ENCODE measurements around the gene OPHN1. TPM values are rescaled to one million over a fixed set of nuclear protein-coding genes. Genes with fewer than 3 reads are reported as not detected.

The OPHN1 gene
- total RNA-seq, 1 experiment from 2014 or later = 4.4 TPM

- TF ChIP-seq ARID4B (CRISPR knock-in tag; IDR thresholded peaks at IDR 0.05; ENCODE audit: borderline replicate concordance) (no peak), OVOL2 (CRISPR knock-in tag; IDR thresholded peaks at IDR 0.05; ENCODE audit: borderline replicate concordance) (no peak), SMAD3 (CRISPR knock-in tag; IDR thresholded peaks at IDR 0.05; ENCODE audit: borderline replicate concordance) (no peak)
Measured at GRCh38 chrX:68254738-68255645, 178.3 kb downstream of the OPHN1 start (continued).

- CTCF ChIA-PET = no interaction called here
- POLR2A ChIA-PET = no interaction called here
- H3K36me3 Mint-ChIP-seq = no peaks in the 10 kb centered on the region
- TF ChIP-seq CBFB (CRISPR knock-in tag; IDR thresholded peaks at IDR 0.05; ENCODE audit: low read depth) (no peak), SMAD4 (CRISPR knock-in tag; IDR thresholded peaks at IDR 0.05) (no peak), ZNF281 (CRISPR knock-in tag; IDR thresholded peaks at IDR 0.05) (no peak), NFYB (CRISPR knock-in tag; conservative IDR thresholded peaks at IDR 0.05; ENCODE audit: low read depth) (no peak), FOXP1 (CRISPR knock-in tag; IDR thresholded peaks at IDR 0.05; ENCODE audit: borderline replicate concordance) (no peak), SP1 (CRISPR knock-in tag; conservative IDR thresholded peaks at IDR 0.05) (no peak), NFATC4 (CRISPR knock-in tag; IDR thresholded peaks at IDR 0.05) (no peak), USF1 (CRISPR knock-in tag; IDR thresholded peaks at IDR 0.05) (no peak), E2F5 (CRISPR knock-in tag; IDR thresholded peaks at IDR 0.05) (no peak), HMGA2 (CRISPR knock-in tag; IDR thresholded peaks at IDR 0.05) (no peak), ESRRA (CRISPR knock-in tag; IDR thresholded peaks at IDR 0.05; ENCODE audit: borderline replicate concordance) (no peak), AFF4 (CRISPR knock-in tag; IDR thresholded peaks at IDR 0.05; ENCODE audit: borderline replicate concordance) (no peak), EMX1 (CRISPR knock-in tag; IDR thresholded peaks at IDR 0.05) (no peak), GTF2I (CRISPR knock-in tag; conservative IDR thresholded peaks at IDR 0.05) (no peak), SOX15 (CRISPR knock-in tag; IDR thresholded peaks at IDR 0.05) (no peak), ZNF425 (CRISPR knock-in tag; conservative IDR thresholded peaks at IDR 0.05) (no peak), ZNF232 (CRISPR knock-in tag; IDR thresholded peaks at IDR 0.05) (no peak), GRHL2 (CRISPR knock-in tag; IDR thresholded peaks at IDR 0.05; ENCODE audit: insufficient replicate concordance, severe bottlenecking) (no peak)
- H3K4me3 Mint-ChIP-seq = no peak overlapping the region
- no peaks in the 10 kb centered on the region for H3K4me1 Mint-ChIP-seq
- DNase-seq (ENCODE audit: low spot score) (no peak), ATAC-seq (no peak)
- H3K27me3 Mint-ChIP-seq (ENCODE audit: low read depth) = no peaks in the 10 kb centered on the region
- no peaks in the 10 kb centered on the region for H3K9me3 Mint-ChIP-seq
- no peak overlapping the region for H3K27ac Mint-ChIP-seq
Measured at GRCh38 chrX:68252664-68253063, 180.6 kb downstream of the OPHN1 start.
